Lower lobe of right lung (tissue), 2 donors: ENCODE measurements around the gene BTRC. TPM values are rescaled to one million over a fixed set of nuclear protein-coding genes. Genes with fewer than 3 reads are reported as not detected.
A peak's percentile ranks its signal among the peaks of the same experiment; 100 is the strongest.

Experiments used
- ATAC-seq, 2 donors: fragments of 200-7000 bp; cut with Tn5 transposase; one replicate each; pipeline ENCODE4 v1.9.1; 2020 to 2022; ENCODE audit warnings: mild to moderate bottlenecking in 2 of 2, moderate library complexity in 2 of 2
- DNase-seq: peaks from one replicate; pipeline ENCODE4 v3.0.0-alpha.2; 2020
- H3K27ac ChIP-seq: fragments of 200-600 bp; one replicate; pipeline ENCODE4 v1.8.0; 2022
- H3K27me3 ChIP-seq: fragments of 200-600 bp; one replicate; pipeline ENCODE4 v1.8.0; 2022; ENCODE audit warnings: low read depth
- H3K36me3 ChIP-seq: fragments of 200-600 bp; one replicate; pipeline ENCODE4 v1.8.0; 2022; ENCODE audit warnings: mild to moderate bottlenecking
- H3K4me1 ChIP-seq: fragments of 200-600 bp; one replicate; pipeline ENCODE4 v1.8.0; 2022
- H3K4me3 ChIP-seq: fragments of 200-600 bp; one replicate; pipeline ENCODE4 v1.8.0; 2022; ENCODE audit warnings: mild to moderate bottlenecking
- H3K9me3 ChIP-seq: fragments of 200-600 bp; one replicate; pipeline ENCODE4 v1.8.0; 2022
- CTCF ChIP-seq: fragments of 200-600 bp; IDR thresholded peaks from one replicate; pipeline ENCODE4 v1.8.0; 2022; ENCODE audit warnings: antibody characterized with exemption, mild to moderate bottlenecking
- intact Hi-C: fragments of 100-400 bp; cut with DNase I; formaldehyde crosslinking; loops from one replicate; pipeline ENCODE4 v1.11.0; 2022
- total RNA-seq: library from RNA; stranded (reverse); fragmentation: NEBNext Ultra II Directional; extraction: Animal tissue kit (Norgen Biotek cat#: 25700); gene quantifications from one replicate; pipeline ENCODE4 v1.2.1, GENCODE V29; 2021
- donor health status: DM: no; HTN: yes; CAD: no; lungs with severe emphysema.

BTRC gene
- total RNA-seq, 1 donor from 2014 or later = 17.3 TPM

DNA sequence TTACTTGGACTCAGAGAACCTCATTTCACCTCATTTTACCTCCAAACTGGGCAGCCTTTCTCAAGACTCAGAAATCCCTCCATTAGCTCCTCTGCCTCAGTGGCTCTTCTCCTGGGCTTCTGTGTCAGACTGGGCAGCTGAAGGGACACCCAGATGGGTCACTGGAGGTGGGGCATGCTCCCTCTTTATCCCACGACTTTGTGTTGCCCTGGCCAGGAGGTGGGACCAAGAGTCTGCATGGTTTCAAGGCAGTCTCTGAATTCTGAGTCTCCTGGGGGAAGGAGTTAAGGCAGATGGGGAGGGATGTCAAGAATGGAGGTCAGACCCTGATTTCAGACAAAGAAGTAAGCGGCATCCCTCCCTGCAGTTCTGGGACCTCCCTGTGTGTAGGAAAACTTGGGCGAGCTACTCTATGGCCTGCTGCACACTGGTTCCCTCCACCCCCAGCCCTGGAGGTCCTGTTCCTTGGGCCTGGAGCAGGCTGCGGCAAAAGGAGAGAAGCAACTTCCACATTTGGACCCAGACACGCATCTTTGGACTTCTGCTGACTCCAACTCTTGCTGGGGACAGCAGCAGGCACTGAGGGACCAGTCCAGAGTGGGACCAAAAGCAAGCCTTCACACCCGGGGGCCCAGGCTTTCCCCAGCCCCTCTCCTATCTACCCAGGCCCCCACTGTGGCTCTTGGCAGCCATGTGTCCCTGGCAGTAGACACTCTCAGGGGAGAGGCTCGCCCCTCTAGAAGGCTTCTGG, 223.3 kb downstream of the BTRC start:
- peaks cover 9% of the 10 kb centered on the region for H3K9me3 ChIP-seq
- H3K4me1 ChIP-seq = no peaks in the 10 kb centered on the region
- H3K4me3 ChIP-seq = no peak overlapping the region
- H3K27me3 ChIP-seq = no peaks in the 10 kb centered on the region
- no peak for ATAC-seq
- no peak overlapping the region for H3K27ac ChIP-seq
- peaks cover 42% of the 10 kb centered on the region for H3K36me3 ChIP-seq
- TF ChIP-seq CTCF = no peak
- DNase-seq = no peak
- intact Hi-C loops = no loop called here

- H3K36me3 ChIP-seq = peaks cover 51% of the 10 kb centered on the region
- no peak overlapping the region for H3K27ac ChIP-seq
- peaks cover under 1% of the 10 kb centered on the region for H3K9me3 ChIP-seq
- ATAC-seq = no peak
- H3K4me1 ChIP-seq = no peaks in the 10 kb centered on the region
- H3K27me3 ChIP-seq = no peaks in the 10 kb centered on the region
- no peak overlapping the region for H3K4me3 ChIP-seq
- intact Hi-C loops = no loop called here
- no peak for DNase-seq
- no peak for TF ChIP-seq CTCF
Observed at GRCh38 chr10:101578192-101578591, 224.2 kb downstream of the BTRC start.

- Histone ChIP-seq H3K36me3 (peaks cover 57% of the 10 kb centered on the region), H3K27me3 (no peaks in the 10 kb centered on the region), H3K4me3 (no peak overlapping the region), H3K9me3 (no peaks in the 10 kb centered on the region), H3K4me1 (no peaks in the 10 kb centered on the region), H3K27ac (no peak overlapping the region)
- ATAC-seq (no peak), DNase-seq (no peak)
- no peak for TF ChIP-seq CTCF
- intact Hi-C loops = no loop called here
Observed at GRCh38 chr10:101578803-101579515, 225.0 kb downstream of the BTRC start.

DNA sequence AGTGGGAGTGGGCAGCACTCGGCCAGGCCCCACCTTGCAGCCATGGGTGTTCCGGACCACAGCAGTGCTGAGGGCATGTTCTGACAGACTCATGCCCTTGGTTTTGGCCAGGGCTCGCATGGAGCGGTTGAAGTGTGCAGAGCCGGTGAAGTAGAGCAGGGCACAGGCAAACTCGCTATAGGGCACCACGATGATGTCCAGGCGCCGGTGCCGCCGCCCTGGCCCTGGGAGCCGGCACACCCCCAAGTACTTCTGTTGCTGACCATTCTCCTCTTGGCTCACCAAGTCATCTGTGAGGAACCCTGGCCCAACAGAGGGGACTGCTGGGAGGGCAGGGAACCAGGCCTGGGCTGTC, 225.5 kb downstream of the BTRC start:
- H3K9me3 ChIP-seq = no peaks in the 10 kb centered on the region
- H3K27me3 ChIP-seq = no peaks in the 10 kb centered on the region
- no peak overlapping the region for H3K4me3 ChIP-seq
- no peak for ATAC-seq
- DNase-seq = no peak
- no peak for TF ChIP-seq CTCF
- H3K4me1 ChIP-seq = no peaks in the 10 kb centered on the region
- no peak overlapping the region for H3K27ac ChIP-seq
- peaks cover 63% of the 10 kb centered on the region for H3K36me3 ChIP-seq
- intact Hi-C loops = no loop called here

GRCh38 chr10:101580486-101581399, 226.8 kb downstream of the BTRC start:
- H3K36me3 ChIP-seq = peaks cover 75% of the 10 kb centered on the region
- peak; percentile 6 for DNase-seq
- no peak for TF ChIP-seq CTCF

More at GRCh38 chr10:101580486-101581399, 226.8 kb downstream of the BTRC start:
- intact Hi-C loops = no loop called here
- ATAC-seq = no peak
- Histone ChIP-seq H3K9me3 (no peaks in the 10 kb centered on the region), H3K27ac (no peak overlapping the region), H3K4me1 (peaks cover 1% of the 10 kb centered on the region), H3K4me3 (no peak overlapping the region), H3K27me3 (no peaks in the 10 kb centered on the region)
